ENCODE measurements around the gene ESRRA.
"Not testable (repeated sequence)": the region's sequence is repeated elsewhere in the genome, so short reads cannot be mapped to it uniquely, and the experiment has no call there.

Gene ESRRA

DNA sequence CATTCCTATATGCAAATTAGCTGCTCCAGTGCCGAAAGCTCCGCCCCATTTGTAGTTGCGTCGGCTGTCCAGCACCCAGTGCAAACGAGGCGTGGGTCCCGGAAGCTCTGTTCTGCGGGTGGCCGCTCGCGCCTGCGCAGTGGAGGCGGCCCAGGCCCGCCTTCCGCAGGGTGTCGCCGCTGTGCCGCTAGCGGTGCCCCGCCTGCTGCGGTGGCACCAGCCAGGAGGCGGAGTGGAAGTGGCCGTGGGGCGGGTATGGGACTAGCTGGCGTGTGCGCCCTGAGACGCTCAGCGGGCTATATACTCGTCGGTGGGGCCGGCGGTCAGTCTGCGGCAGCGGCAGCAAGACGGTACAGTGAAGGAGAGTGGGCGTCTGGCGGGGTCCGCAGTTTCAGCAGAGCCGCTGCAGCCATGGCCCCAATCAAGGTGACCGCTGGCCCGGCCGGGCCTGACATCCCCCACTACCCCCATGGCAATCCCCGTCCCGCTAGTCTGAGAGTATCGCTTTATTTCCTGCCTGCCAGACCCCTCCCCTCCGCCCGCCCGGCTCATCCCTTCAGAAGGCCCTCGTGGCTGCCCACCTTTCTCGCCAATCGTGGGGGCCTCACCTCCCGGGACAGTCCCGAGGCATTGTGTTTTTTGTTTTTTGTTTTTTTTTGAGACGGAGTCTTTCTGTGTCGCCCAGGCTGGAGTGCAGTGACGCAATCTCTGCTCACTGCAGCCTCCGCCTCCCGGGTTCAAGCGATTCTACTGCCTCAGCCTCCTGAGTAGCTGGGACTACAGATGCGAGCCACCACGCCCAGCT lies 12.8 kb downstream of the ESRRA start, which contains the start of gene PRDX5:
Gene PRDX5, plus strand, starts transcription at position 161 of the 805 bp plus-strand sequence. Its CDS starts 95 bp downstream, at position 256.
- Mint-ChIP-seq H3K27ac (peak within 1 kb of the TSS; percentile 100), H3K36me3 (peaks cover 42% of the 10 kb centered on the region), H3K9me3 (no peaks in the 10 kb centered on the region), H3K27me3 (no peaks in the 10 kb centered on the region), H3K4me3 (peak within 1 kb of the TSS; percentile 97), H3K4me1 (peaks cover 55% of the 10 kb centered on the region)
- peak; percentile 97 for DNase-seq
- CTCF ChIA-PET = interaction anchor here (0.6 to 3.3 kb wide), 22 partner anchors 9 to 1588 kb away, joined by 3 to 46 read pairs (median 6); partner anchors contain the start of genes CATSPERZ, CCDC88B, ESRRA and FERMT3

DNA sequence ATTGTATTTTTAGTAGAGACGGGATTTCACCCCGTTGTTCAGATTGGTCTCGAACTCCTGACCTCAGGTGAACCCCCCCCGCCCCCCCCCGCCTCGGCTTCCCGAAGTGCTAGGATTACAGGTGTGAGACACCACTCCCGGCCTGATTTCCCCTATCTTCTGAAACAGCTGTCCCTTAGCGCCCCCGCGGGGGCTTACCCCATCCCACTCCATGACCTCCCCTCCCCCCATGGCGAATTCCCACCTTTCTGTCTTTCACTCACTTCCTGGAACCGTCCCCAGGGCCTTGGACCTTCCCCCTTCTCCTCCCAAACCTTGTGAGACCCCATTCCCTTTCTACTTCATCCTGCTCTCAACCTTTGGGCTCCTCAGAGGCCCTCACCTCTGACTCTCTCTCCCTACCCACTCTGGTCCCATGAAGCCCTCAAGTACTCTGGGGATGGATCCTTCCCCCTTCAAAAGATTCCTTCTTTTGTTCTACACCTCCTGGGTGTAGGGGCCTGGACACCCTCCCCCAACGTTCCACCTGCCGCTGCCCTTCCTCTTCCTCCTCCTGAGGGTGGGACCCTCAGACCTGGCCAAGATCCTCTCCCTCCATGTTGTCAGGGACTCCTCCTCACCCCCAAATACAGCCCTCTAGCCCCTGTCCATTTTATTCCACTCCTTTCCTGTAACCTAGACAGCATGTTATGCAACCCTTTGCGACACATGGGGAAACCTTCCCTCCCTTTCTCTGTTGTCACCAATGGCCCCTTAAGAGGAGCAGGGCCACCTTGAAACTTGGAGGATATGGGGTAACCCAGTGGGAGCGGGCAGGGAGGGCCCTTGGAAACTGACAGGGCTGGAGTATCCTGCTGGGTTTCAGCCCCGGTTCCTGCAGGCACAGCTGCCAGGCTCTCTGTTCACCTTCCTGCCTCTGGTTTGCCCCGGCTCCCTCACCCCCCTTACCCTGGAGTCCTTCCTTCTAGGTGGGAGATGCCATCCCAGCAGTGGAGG lies 13.7 kb downstream of the ESRRA start:
- Mint-ChIP-seq H3K36me3 (peaks cover 40% of the 10 kb centered on the region), H3K4me3 (peak overlapping the region; percentile 97), H3K27me3 (no peaks in the 10 kb centered on the region), H3K4me1 (peaks cover 54% of the 10 kb centered on the region), H3K27ac (peak overlapping the region; percentile 100), H3K9me3 (no peaks in the 10 kb centered on the region)
- no peak for DNase-seq
- CTCF ChIA-PET = interaction anchor here (0.9 to 3.3 kb wide), 4 partner anchors 12 to 34 kb away, joined by 4 to 46 read pairs (median 20); partner anchors contain the start of gene ESRRA

DNA sequence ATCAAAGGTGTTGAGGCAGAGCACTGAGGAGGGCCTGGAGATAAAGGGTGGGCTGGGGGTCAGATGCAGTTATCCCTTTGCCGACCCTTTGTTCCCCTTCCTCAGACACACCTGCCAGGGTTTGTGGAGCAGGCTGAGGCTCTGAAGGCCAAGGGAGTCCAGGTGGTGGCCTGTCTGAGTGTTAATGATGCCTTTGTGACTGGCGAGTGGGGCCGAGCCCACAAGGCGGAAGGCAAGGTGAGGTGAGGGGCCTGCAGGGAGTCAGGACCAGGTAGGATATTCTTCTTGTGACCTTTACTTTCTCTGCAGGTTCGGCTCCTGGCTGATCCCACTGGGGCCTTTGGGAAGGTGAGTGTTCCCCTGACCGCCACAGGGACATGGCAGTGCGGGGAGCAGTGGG lies 15.2 kb downstream of the ESRRA start:
- no peak overlapping the region for H3K4me3 Mint-ChIP-seq
- H3K36me3 Mint-ChIP-seq = peaks cover 32% of the 10 kb centered on the region
- H3K9me3 Mint-ChIP-seq = no peaks in the 10 kb centered on the region
- DNase-seq = no peak
- no peaks in the 10 kb centered on the region for H3K27me3 Mint-ChIP-seq
- CTCF ChIA-PET = no interaction called here
- H3K4me1 Mint-ChIP-seq = peaks cover 47% of the 10 kb centered on the region
- peak overlapping the region; percentile 59 for H3K27ac Mint-ChIP-seq

DNA sequence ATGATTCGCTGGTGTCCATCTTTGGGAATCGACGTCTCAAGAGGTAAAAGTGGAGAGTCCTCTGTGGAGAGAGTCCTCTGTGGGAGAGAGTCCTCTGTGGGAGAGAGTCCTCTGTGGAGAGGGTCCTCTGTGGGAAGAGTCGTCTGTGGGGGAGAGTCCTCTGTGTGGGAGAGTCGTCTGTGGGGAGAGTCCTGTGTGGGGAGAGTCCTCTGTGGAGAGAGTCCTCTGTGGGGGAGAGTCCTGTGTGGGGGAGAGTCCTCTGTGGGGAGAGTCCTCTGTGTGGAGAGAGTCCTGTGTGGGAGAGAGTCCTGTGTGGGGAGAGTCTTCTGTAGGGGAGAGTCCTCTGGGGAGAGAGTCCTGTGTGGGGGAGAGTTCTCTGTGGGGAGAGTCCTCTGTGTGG lies 15.7 kb downstream of the ESRRA start:
- no peak for DNase-seq
- Mint-ChIP-seq H3K9me3 (no peaks in the 10 kb centered on the region), H3K27ac (no peak overlapping the region), H3K27me3 (no peaks in the 10 kb centered on the region), H3K4me3 (no peak overlapping the region), H3K4me1 (peaks cover 47% of the 10 kb centered on the region), H3K36me3 (peaks cover 32% of the 10 kb centered on the region)
- CTCF ChIA-PET = no interaction called here

DNA sequence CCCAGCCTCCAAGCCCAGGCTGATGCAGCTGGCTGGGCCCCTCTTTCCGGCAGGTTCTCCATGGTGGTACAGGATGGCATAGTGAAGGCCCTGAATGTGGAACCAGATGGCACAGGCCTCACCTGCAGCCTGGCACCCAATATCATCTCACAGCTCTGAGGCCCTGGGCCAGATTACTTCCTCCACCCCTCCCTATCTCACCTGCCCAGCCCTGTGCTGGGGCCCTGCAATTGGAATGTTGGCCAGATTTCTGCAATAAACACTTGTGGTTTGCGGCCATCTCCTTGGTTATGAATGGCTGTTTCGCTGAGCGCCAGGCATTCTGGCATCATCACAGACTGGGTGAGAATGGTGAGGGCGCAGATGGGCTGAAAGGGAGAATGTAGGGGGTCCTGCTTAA lies 16.2 kb downstream of the ESRRA start:
- CTCF ChIA-PET = interaction anchor here (2.3 kb wide), 1 partner anchor 11 kb away, joined by 12 read pairs; no protein-coding TSS in a partner anchor
- Mint-ChIP-seq H3K4me1 (peaks cover 42% of the 10 kb centered on the region), H3K36me3 (peaks cover 29% of the 10 kb centered on the region), H3K4me3 (no peak overlapping the region), H3K9me3 (no peaks in the 10 kb centered on the region), H3K27ac (no peak overlapping the region), H3K27me3 (peaks cover 2% of the 10 kb centered on the region)
- no peak for DNase-seq

DNA sequence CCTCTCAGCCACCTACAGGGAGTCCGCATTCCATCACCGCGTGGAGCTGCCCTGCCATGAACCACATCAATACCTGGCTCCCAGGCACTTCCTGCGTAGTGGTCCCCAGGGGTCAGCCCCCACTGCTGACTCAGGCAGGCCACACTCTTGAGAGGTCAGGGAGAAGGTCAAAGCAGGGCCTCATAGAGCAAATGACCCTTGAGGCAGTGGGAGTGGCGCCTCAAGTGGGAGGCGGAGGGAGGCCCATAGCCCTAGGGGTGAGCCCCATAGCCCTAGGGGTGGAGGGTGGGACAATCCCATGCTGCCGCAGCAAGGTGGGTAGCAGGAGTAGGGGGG lies 17.6 kb downstream of the ESRRA start:
- CTCF ChIA-PET = interaction anchor here (2.3 kb wide), 1 partner anchor 9 kb away, joined by 12 read pairs; no protein-coding TSS in a partner anchor
- H3K9me3 Mint-ChIP-seq = no peaks in the 10 kb centered on the region
- peaks cover 29% of the 10 kb centered on the region for H3K4me1 Mint-ChIP-seq
- H3K27me3 Mint-ChIP-seq = peaks cover 3% of the 10 kb centered on the region
- H3K4me3 Mint-ChIP-seq = no peak overlapping the region
- peaks cover 21% of the 10 kb centered on the region for H3K36me3 Mint-ChIP-seq
- no peak for DNase-seq
- no peak overlapping the region for H3K27ac Mint-ChIP-seq

DNA sequence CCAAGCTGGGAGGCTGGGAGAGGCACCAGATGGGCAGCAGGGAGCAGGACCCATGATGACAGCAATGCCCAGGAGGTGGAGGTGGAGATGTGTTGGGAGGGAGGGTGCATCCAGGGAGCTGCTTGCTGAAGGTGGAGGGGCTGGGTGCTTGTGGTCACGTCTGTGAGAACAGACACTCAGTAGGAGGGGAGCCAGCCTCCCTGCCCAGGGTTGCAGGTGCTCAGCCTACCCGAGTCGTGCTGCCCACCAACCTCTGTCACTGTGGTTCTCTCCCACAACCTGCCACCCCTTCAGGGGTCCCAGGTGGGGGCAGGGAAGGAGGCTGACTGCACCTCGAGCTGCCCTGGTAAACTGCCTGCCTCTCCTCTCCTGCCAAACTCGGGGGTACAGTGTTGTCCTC lies 18.0 kb downstream of the ESRRA start:
- Mint-ChIP-seq H3K4me1 (peaks cover 25% of the 10 kb centered on the region), H3K27ac (peak overlapping the region; percentile 52), H3K27me3 (peaks cover 3% of the 10 kb centered on the region), H3K4me3 (no peak overlapping the region), H3K9me3 (no peaks in the 10 kb centered on the region), H3K36me3 (peaks cover 18% of the 10 kb centered on the region)
- DNase-seq = no peak
- CTCF ChIA-PET = interaction anchor here (2.3 kb wide), 1 partner anchor 9 kb away, joined by 12 read pairs; no protein-coding TSS in a partner anchor

DNA sequence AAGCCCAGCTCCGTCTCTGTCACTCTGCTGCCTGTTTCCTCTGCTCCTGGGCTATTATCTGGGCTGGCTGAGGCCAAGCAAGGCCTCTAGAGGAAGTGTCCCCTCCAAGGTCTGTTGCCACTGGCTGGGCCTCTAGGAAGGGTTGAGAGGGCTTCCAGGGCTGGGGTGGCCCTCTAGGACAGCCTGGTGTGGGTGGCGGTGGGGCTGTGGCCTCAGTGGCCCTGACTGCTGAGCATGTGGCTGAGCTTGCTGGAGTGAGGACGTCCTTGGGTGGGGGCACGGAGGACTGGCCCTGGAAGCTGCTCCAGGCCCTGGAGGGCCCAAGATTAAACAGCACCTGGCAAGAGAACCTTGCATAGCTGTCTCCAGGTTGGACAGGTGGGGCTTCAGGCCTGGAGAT lies 18.7 kb downstream of the ESRRA start:
- peaks cover 18% of the 10 kb centered on the region for H3K36me3 Mint-ChIP-seq
- not testable (repeated sequence) for H3K9me3 Mint-ChIP-seq, H3K27me3 Mint-ChIP-seq, DNase-seq, H3K4me3 Mint-ChIP-seq
- H3K4me1 Mint-ChIP-seq = peaks cover 19% of the 10 kb centered on the region
- CTCF ChIA-PET = interaction anchor here (2.3 kb wide), 1 partner anchor 8 kb away, joined by 12 read pairs; no protein-coding TSS in a partner anchor
- peak overlapping the region; percentile 52 for H3K27ac Mint-ChIP-seq

DNA sequence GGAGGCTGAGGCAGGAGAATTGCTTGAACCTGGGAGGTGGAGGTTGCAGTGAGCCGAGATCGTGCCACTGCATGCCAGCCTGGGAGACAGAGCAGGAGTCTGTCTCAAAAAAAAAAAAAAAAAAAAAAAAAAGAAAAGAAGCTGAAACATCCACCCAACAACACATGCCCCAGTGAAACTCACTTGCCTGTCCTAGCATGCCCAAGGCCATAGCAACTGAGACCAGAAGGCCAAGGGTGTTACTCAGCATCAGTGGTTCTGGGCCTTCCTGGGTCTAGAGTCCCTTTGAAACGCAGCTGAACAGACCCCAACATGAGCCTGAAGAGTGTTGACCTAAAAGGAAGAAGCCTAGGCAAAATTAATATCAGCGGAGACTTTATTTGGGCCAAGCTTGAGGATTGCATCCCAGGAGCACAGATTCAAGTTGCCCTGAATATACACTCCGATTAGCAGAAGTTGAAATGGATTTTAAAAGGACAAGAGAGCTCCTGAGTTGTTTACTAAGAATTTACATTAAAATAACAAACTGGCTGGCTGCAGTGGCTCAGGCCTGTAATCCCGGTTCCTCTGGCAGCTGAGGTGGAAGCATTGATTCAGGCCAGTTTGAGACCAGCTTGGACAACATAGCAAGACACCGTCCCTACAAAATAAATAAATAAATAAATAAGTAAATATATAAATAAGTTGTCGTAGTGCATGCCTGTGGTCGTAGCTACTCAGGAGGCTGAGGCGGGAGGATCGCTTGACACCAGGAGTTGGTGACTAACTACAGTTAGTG lies 19.6 kb downstream of the ESRRA start:
- CTCF ChIA-PET = no interaction called here
- H3K9me3 Mint-ChIP-seq = no peaks in the 10 kb centered on the region
- peaks cover 10% of the 10 kb centered on the region for H3K27me3 Mint-ChIP-seq
- H3K4me1 Mint-ChIP-seq = peaks cover 10% of the 10 kb centered on the region
- H3K27ac Mint-ChIP-seq = no peak overlapping the region
- H3K4me3 Mint-ChIP-seq = no peak overlapping the region
- H3K36me3 Mint-ChIP-seq = peaks cover 18% of the 10 kb centered on the region
- no peak for DNase-seq

DNA sequence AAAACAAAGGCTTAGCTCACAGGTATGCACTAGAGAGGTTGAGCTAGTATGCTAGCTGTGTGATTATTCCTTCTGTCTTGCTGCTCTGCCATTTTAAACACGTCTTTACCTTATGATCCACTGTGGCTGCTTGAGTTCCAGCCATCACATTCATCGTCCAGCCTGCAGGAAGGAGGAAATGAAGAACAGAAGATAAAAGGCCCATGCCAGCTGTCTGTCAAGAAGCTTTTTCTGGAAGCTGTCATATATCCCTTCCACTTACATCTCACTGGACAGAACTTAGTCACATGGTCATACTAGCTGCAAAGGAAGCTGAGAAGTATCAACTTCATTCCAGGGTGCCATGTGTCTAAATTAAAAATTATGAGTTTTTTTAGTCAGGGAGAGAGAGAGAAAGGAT lies 22.1 kb downstream of the ESRRA start:
- CTCF ChIA-PET = interaction anchor here (0.9 to 1.5 kb wide), 2 partner anchors 9 to 23 kb away, joined by 3 to 4 read pairs; partner anchors contain the start of gene PRDX5
- H3K9me3 Mint-ChIP-seq = no peaks in the 10 kb centered on the region
- peaks cover 10% of the 10 kb centered on the region for H3K27me3 Mint-ChIP-seq
- H3K36me3 Mint-ChIP-seq = no peaks in the 10 kb centered on the region
- no peak for DNase-seq
- no peak overlapping the region for H3K27ac Mint-ChIP-seq
- peaks cover 9% of the 10 kb centered on the region for H3K4me1 Mint-ChIP-seq
- H3K4me3 Mint-ChIP-seq = no peak overlapping the region

DNA sequence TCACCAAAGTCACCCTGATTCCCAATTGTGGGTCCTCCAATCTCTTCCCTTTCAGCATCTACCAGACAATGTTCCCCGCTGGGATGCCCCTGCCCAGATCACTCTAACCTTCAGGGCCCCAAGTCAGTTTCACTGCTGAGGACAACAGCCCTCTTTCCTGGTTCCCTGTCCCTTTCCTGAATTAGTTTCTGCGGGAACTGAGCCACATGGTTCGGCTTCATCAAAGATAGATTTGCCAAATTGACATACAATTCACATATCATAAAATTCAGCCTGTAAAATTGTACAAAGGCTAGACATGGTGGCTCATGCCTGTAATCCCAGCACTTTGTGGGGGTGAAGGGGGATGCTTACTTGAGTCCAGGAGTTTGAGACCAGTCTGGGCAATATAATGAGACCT lies 22.7 kb downstream of the ESRRA start:
- CTCF ChIA-PET = interaction anchor here (1.5 kb wide), 1 partner anchor 24 kb away, joined by 4 read pairs; no protein-coding TSS in a partner anchor
- H3K4me3 Mint-ChIP-seq = no peak overlapping the region
- H3K27me3 Mint-ChIP-seq = peaks cover 10% of the 10 kb centered on the region
- no peak for DNase-seq
- H3K9me3 Mint-ChIP-seq = no peaks in the 10 kb centered on the region
- H3K36me3 Mint-ChIP-seq = no peaks in the 10 kb centered on the region
- H3K4me1 Mint-ChIP-seq = peaks cover 9% of the 10 kb centered on the region
- H3K27ac Mint-ChIP-seq = no peak overlapping the region

DNA sequence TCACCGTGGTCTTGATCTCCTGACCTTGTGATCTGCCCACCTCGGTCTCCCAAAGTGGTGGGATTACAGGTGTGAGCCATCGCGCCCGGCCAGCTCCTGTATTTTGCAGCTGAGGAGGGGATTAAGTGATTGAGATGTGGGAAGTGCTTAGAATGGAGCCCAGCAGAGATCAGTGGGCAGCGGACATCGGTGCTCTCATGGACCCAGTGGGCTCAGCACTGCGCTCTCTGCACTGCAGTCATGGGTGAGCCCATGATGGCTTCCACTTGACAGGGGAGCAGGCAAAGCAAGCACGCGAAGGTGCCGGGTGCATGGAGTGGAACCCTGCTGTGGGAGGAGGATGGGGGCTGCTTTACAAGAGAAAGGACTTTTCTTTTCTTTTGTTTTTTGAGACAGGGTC lies 25.6 kb downstream of the ESRRA start:
- Mint-ChIP-seq H3K27ac (no peak overlapping the region), H3K4me1 (peaks cover 13% of the 10 kb centered on the region), H3K9me3 (no peaks in the 10 kb centered on the region), H3K4me3 (no peak overlapping the region), H3K36me3 (peaks cover 9% of the 10 kb centered on the region), H3K27me3 (peaks cover 10% of the 10 kb centered on the region)
- no peak for DNase-seq
- CTCF ChIA-PET = interaction anchor here (0.9 to 3.6 kb wide), 11 partner anchors 8 to 347 kb away, joined by 3 to 46 read pairs (median 8); partner anchors contain the start of genes CCDC88B, ESRRA, PRDX5 and TRMT112
